Natural killer cell (primary cell): ENCODE results near the gene LPAR5. TPM values are rescaled to one million over a fixed set of nuclear protein-coding genes. Genes with fewer than 3 reads are reported as not detected.

Source experiments
- ATAC-seq, 3 donors: fragments of 150-1000 bp in 2 of 3; fragments of 200-7000 bp in 1 of 3; cut with Tn5 transposase; 1 replicate in 1 of 3; 2 replicates in 2 of 3; pipeline ENCODE4 v1.10.0; 2021; ENCODE audit warnings: mild to moderate bottlenecking in 2 of 3, moderate library complexity in 2 of 3
- DNase-seq, 2 donors: peaks; one replicate each; pipeline versions ENCODE4 v3.0.0 to v3.0.0-alpha.2; 2013 to 2021; ENCODE audit warnings: mixed read lengths in 1 of 2
- H3K27ac ChIP-seq: one replicate; pipeline ENCODE4 v1.5.1; 2013; ENCODE audit warnings: mild to moderate bottlenecking, low read length
- H3K27me3 ChIP-seq: one replicate; pipeline ENCODE4 v1.6.1; 2013; ENCODE audit warnings: low read length; ENCODE audit not compliant: control insufficient read depth, insufficient read depth
- H3K36me3 ChIP-seq: one replicate; pipeline ENCODE4 v1.6.1; 2013; ENCODE audit warnings: low read length; ENCODE audit not compliant: control insufficient read depth, insufficient read depth
- H3K4me1 ChIP-seq: one replicate; pipeline ENCODE4 v1.6.1; 2013; ENCODE audit warnings: low read length; ENCODE audit not compliant: control insufficient read depth, insufficient read depth
- H3K4me3 ChIP-seq: one replicate; pipeline ENCODE4 v1.5.1; 2013; ENCODE audit warnings: low read length
- H3K9me3 ChIP-seq: one replicate; pipeline ENCODE4 v1.6.1; 2013; ENCODE audit warnings: low read length; ENCODE audit not compliant: control insufficient read depth, insufficient read depth
- H3K27ac Mint-ChIP-seq, 2 donors: one replicate each; pipeline ENCODE4 v1.8.0; 2022; ENCODE audit warnings: mild to moderate bottlenecking in 2 of 2, mixed read lengths in 2 of 2, moderate library complexity in 1 of 2
- H3K27me3 Mint-ChIP-seq, 2 donors: one replicate each; pipeline ENCODE4 v1.8.0; 2022; ENCODE audit warnings: low read depth in 2 of 2, mixed read lengths in 2 of 2
- H3K36me3 Mint-ChIP-seq: one replicate; pipeline ENCODE4 v1.8.0; 2022; ENCODE audit warnings: mixed read lengths
- H3K4me1 Mint-ChIP-seq, 2 donors: one replicate each; pipeline ENCODE4 v1.8.0; 2022; ENCODE audit warnings: mixed read lengths in 2 of 2
- H3K4me3 Mint-ChIP-seq: one replicate; pipeline ENCODE4 v1.8.0; 2022; ENCODE audit warnings: mild to moderate bottlenecking, moderate library complexity, mixed read lengths
- H3K9me3 Mint-ChIP-seq, 2 donors: one replicate each; pipeline ENCODE4 v1.8.0; 2022; ENCODE audit warnings: mixed read lengths in 2 of 2
- CTCF ChIP-seq: fragments of 200-600 bp; IDR thresholded peaks from one replicate; pipeline ENCODE4 v1.8.0; 2022; ENCODE audit warnings: antibody characterized with exemption
- WGBS: methylation state at CpG from one replicate; pipeline ENCODE4 v1.1.7; 2013; ENCODE audit warnings: missing lambda C conversion rate; ENCODE audit not compliant: insufficient coverage; 5-methylcytosine and 5-hydroxymethylcytosine counted together
- intact Hi-C: fragments of 100-400 bp; cut with micrococcal nuclease; formaldehyde crosslinking; loops from one replicate; pipeline ENCODE4 v1.14.2; 2022
- total RNA-seq, 4 donors: library from RNA; stranded (reverse); fragments of 120-200 nt in 1 of 4; gene quantifications; one replicate each; pipeline versions ENCODE4 v1.2.3 to v1.2.4, GENCODE V29; 2013 to 2022

The LPAR5 gene
- total RNA-seq, 3 donors from 2014 or later (not counting 1 experiment from before 2014, with no cell fraction given), result 10.0 to 27.8 (median 17.3) TPM

GRCh38 chr12:6620137-6620884 lies 15.4 kb downstream of the LPAR5 start:
- WGBS, result 59% methylated on average over 88 of the region's 88 CpGs

GRCh38 chr12:6618483-6619225 lies 17.1 kb downstream of the LPAR5 start:
- peaks cover 20% of the 10 kb centered on the region for H3K4me1 ChIP-seq
- ATAC-seq (no peak), DNase-seq (no peak)
- Mint-ChIP-seq H3K4me1 (peaks cover 15 to 41% of the 10 kb centered on the region in 2 donors), H3K9me3 (no peaks in the 10 kb centered on the region), H3K27ac (peak overlapping the region; percentile 27 to 45), H3K36me3 (peaks cover 7% of the 10 kb centered on the region), H3K4me3 (no peak overlapping the region), H3K27me3 (no peaks in the 10 kb centered on the region)
- H3K27me3 ChIP-seq, result no peaks in the 10 kb centered on the region
- no peaks in the 10 kb centered on the region for H3K9me3 ChIP-seq
- H3K36me3 ChIP-seq, result peaks cover 15% of the 10 kb centered on the region
- intact Hi-C loops, result no loop called here
- no peak overlapping the region for H3K4me3 ChIP-seq
- no peak overlapping the region for H3K27ac ChIP-seq
- WGBS, result 76% methylated on average over 5 of the region's 5 CpGs
- no peak for TF ChIP-seq CTCF

More at GRCh38 chr12:6620137-6620884, 15.4 kb downstream of the LPAR5 start:
- DNase-seq, result peak in 1 of 2 donors; percentile 81
- peaks cover 7% of the 10 kb centered on the region for H3K36me3 Mint-ChIP-seq
- peak; percentile 73 to 78 (median 74) for ATAC-seq
- H3K9me3 ChIP-seq, result no peaks in the 10 kb centered on the region
- peak; percentile 66 for TF ChIP-seq CTCF
- peaks cover 18% of the 10 kb centered on the region for H3K36me3 ChIP-seq
- H3K4me1 ChIP-seq, result peaks cover 11% of the 10 kb centered on the region
- no peaks in the 10 kb centered on the region for H3K27me3 Mint-ChIP-seq
- no peaks in the 10 kb centered on the region for H3K9me3 Mint-ChIP-seq
- H3K27me3 ChIP-seq, result no peaks in the 10 kb centered on the region
- intact Hi-C loops, result no loop called here
- no peak overlapping the region for H3K27ac ChIP-seq
- peak overlapping the region; percentile 47 for H3K4me3 Mint-ChIP-seq
- peaks cover 6 to 31% of the 10 kb centered on the region in 2 donors for H3K4me1 Mint-ChIP-seq
- H3K4me3 ChIP-seq, result no peak overlapping the region
- peak overlapping the region; percentile 47 to 48 for H3K27ac Mint-ChIP-seq

GRCh38 chr12:6615802-6616201 lies 20.0 kb downstream of the LPAR5 start:
- DNase-seq, result no peak
- Histone ChIP-seq H3K27ac (peak overlapping the region; percentile 5), H3K4me3 (no peak overlapping the region), H3K4me1 (peaks cover 39% of the 10 kb centered on the region), H3K9me3 (no peaks in the 10 kb centered on the region), H3K27me3 (no peaks in the 10 kb centered on the region), H3K36me3 (peaks cover 15% of the 10 kb centered on the region)
- H3K27ac Mint-ChIP-seq, result peak overlapping the region; percentile 90 to 94
- no peak for ATAC-seq
- 62% methylated on average over 2 of the region's 3 CpGs for WGBS
- intact Hi-C loops, result no loop called here
- H3K4me3 Mint-ChIP-seq, result no peak overlapping the region
- no peak for TF ChIP-seq CTCF
- H3K9me3 Mint-ChIP-seq, result no peaks in the 10 kb centered on the region
- peaks cover 7% of the 10 kb centered on the region for H3K36me3 Mint-ChIP-seq
- H3K27me3 Mint-ChIP-seq, result no peaks in the 10 kb centered on the region
- H3K4me1 Mint-ChIP-seq, result peaks cover 26 to 64% of the 10 kb centered on the region in 2 donors
